Measurements from ENCODE around the gene FOXO3. TPM values are rescaled to one million over a fixed set of nuclear protein-coding genes. Genes with fewer than 3 reads are reported as not detected.

FOXO3 gene
- total RNA-seq, 1 donor from 2014 or later = 41.4 TPM

DNA sequence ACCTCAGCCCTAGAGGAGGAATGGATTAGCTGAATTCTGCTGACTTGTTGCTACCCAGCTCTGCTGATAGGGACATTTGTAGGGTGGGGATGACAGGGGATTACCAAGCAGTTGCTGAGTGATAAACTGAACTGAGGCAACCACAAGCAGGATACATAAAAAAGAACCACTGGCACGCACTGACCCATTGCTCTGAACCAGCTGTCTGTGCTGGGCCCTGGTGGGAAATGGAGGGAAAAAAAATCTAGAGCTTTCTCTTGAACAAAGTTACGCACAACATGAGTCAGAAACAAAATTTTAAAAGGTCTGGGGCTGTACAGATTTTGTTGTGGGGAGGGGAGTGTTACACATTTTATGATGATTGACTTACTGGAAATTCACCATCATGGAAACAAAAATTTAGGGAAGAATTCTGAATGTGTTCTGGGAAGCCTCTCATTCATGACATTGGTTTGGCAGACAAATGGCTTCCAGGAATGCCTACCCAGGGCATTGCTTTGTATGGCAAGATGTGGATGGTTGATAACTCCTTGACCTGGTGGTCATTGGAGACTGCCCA, 37.7 kb downstream of the FOXO3 start:
- TF ChIP-seq, protein P1, sequence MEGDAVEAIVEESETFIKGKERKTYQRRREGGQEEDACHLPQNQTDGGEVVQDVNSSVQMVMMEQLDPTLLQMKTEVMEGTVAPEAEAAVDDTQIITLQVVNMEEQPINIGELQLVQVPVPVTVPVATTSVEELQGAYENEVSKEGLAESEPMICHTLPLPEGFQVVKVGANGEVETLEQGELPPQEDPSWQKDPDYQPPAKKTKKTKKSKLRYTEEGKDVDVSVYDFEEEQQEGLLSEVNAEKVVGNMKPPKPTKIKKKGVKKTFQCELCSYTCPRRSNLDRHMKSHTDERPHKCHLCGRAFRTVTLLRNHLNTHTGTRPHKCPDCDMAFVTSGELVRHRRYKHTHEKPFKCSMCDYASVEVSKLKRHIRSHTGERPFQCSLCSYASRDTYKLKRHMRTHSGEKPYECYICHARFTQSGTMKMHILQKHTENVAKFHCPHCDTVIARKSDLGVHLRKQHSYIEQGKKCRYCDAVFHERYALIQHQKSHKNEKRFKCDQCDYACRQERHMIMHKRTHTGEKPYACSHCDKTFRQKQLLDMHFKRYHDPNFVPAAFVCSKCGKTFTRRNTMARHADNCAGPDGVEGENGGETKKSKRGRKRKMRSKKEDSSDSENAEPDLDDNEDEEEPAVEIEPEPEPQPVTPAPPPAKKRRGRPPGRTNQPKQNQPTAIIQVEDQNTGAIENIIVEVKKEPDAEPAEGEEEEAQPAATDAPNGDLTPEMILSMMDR (IDR thresholded peaks at IDR 0.05; ENCODE audit: insufficient read depth, low read length, poor library complexity, severe bottlenecking) = no peak
- Histone ChIP-seq H3K36me3 (ENCODE audit: control insufficient read depth, insufficient read depth, low read length) (peaks cover 1% of the 10 kb centered on the region), H3K27me3 (ENCODE audit: control insufficient read depth, insufficient read depth, low read length) (no peaks in the 10 kb centered on the region), H3K4me3 (ENCODE audit: low read depth, low read length) (no peak overlapping the region)
- no peak for DNase-seq (ENCODE audit: low read depth)

GRCh38 chr6:108604156-108604555, 43.4 kb downstream of the FOXO3 start:
- no peaks in the 10 kb centered on the region for H3K36me3 ChIP-seq (ENCODE audit: control insufficient read depth, insufficient read depth, low read length)
- no peak overlapping the region for H3K4me3 ChIP-seq (ENCODE audit: low read depth, low read length)
- no peak for DNase-seq (ENCODE audit: low read depth)
- H3K27me3 ChIP-seq (ENCODE audit: control insufficient read depth, insufficient read depth, low read length) = no peaks in the 10 kb centered on the region
- TF ChIP-seq, protein P1 (IDR thresholded peaks at IDR 0.05; ENCODE audit: insufficient read depth, low read length, poor library complexity, severe bottlenecking) = no peak

DNA sequence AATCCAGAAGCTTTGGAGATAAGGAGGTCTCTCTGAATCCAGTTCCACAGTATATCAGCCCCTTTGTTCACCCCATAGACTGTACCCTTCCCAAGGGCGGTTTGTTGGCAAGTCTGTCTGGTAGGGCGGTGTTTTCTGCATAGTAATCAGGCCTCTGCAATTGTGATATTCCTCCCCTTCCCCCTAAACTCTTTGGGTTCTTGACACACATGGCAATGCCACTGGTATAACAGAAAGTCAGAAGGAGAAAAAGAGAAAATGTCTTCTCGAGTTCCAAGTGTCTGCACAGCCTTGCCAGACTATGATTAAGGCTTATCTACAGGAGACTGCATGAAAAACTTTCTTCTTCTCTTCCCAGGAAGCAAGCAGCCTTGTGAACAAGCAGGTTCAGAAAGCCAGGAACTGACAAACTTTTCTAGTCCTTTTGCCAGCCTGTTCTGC, 45.6 kb downstream of the FOXO3 start:
- Histone ChIP-seq H3K36me3 (ENCODE audit: control insufficient read depth, insufficient read depth, low read length) (no peaks in the 10 kb centered on the region), H3K4me3 (ENCODE audit: low read depth, low read length) (no peak overlapping the region), H3K27me3 (ENCODE audit: control insufficient read depth, insufficient read depth, low read length) (no peaks in the 10 kb centered on the region)
- TF ChIP-seq, protein P1 (IDR thresholded peaks at IDR 0.05; ENCODE audit: insufficient read depth, low read length, poor library complexity, severe bottlenecking) = no peak
- no peak for DNase-seq (ENCODE audit: low read depth)

- no peaks in the 10 kb centered on the region for H3K27me3 ChIP-seq (ENCODE audit: control insufficient read depth, insufficient read depth, low read length)
- TF ChIP-seq, protein P1 (IDR thresholded peaks at IDR 0.05; ENCODE audit: insufficient read depth, low read length, poor library complexity, severe bottlenecking) = no peak
- H3K36me3 ChIP-seq (ENCODE audit: control insufficient read depth, insufficient read depth, low read length) = no peaks in the 10 kb centered on the region
- no peak overlapping the region for H3K4me3 ChIP-seq (ENCODE audit: low read depth, low read length)
- DNase-seq (ENCODE audit: low read depth) = no peak
Observed at GRCh38 chr6:108608453-108609275, 47.9 kb downstream of the FOXO3 start.

GRCh38 chr6:108609276-108609769, 48.6 kb downstream of the FOXO3 start:
- TF ChIP-seq, protein P1 (IDR thresholded peaks at IDR 0.05; ENCODE audit: insufficient read depth, low read length, poor library complexity, severe bottlenecking) = no peak
- DNase-seq (ENCODE audit: low read depth) = peak; percentile 58
- Histone ChIP-seq H3K36me3 (ENCODE audit: control insufficient read depth, insufficient read depth, low read length) (no peaks in the 10 kb centered on the region), H3K27me3 (ENCODE audit: control insufficient read depth, insufficient read depth, low read length) (no peaks in the 10 kb centered on the region), H3K4me3 (ENCODE audit: low read depth, low read length) (no peak overlapping the region)
